ENCODE data around the gene SPTSSA.

GRCh38 chr14:34403646-34404045 lies 58.4 kb downstream of the SPTSSA start:
- TF ChIP-seq, protein P1, sequence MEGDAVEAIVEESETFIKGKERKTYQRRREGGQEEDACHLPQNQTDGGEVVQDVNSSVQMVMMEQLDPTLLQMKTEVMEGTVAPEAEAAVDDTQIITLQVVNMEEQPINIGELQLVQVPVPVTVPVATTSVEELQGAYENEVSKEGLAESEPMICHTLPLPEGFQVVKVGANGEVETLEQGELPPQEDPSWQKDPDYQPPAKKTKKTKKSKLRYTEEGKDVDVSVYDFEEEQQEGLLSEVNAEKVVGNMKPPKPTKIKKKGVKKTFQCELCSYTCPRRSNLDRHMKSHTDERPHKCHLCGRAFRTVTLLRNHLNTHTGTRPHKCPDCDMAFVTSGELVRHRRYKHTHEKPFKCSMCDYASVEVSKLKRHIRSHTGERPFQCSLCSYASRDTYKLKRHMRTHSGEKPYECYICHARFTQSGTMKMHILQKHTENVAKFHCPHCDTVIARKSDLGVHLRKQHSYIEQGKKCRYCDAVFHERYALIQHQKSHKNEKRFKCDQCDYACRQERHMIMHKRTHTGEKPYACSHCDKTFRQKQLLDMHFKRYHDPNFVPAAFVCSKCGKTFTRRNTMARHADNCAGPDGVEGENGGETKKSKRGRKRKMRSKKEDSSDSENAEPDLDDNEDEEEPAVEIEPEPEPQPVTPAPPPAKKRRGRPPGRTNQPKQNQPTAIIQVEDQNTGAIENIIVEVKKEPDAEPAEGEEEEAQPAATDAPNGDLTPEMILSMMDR (IDR thresholded peaks at IDR 0.05 in 2 of 3, conservative IDR thresholded peaks at IDR 0.05 in 1 of 3; ENCODE audit: control insufficient read depth in 2 of 3, extremely low read depth in 1 of 3, insufficient read depth in 1 of 3, low read depth in 3 of 3, low read length in 3 of 3), result no peak
- no peak for TF ChIP-seq POLR2A (IDR thresholded peaks at IDR 0.05; ENCODE audit: low read depth, low read length)
- TF ChIP-seq CEBPB (IDR thresholded peaks at IDR 0.05; ENCODE audit: borderline replicate concordance in 1 of 2, low read depth in 2 of 2, low read length in 2 of 2), result no peak
